ENCODE results near the gene FNDC5.

The FNDC5 gene

GRCh38 chr1:32817159-32817814 lies 53.4 kb downstream of the FNDC5 start, which contains the start of the genes S100PBP and YARS1:
S100PBP (plus strand) TSS chr1:32817653; CDS start chr1:32826100, 8,447 bp downstream.
YARS1 (minus strand) TSS chr1:32817358; CDS start chr1:32817244, 114 bp downstream.
- DNase-seq (ENCODE audit: low read depth, low spot score): peak; percentile 98
- no peak for TF ChIP-seq CTCF (IDR thresholded peaks at IDR 0.05; ENCODE audit: low read depth, low read length)
- in situ Hi-C loops (cut with HindIII; ENCODE audit: low sequenced_read_pairs): no loop called here
- H3K4me3 ChIP-seq (ENCODE audit: low read depth, low read length): peak within 1 kb of the TSS; percentile 100

GRCh38 chr1:32816676-32817158 lies 54.0 kb downstream of the FNDC5 start:
- H3K4me3 ChIP-seq (ENCODE audit: low read depth, low read length): peak overlapping the region; percentile 100
- DNase-seq (ENCODE audit: low read depth, low spot score): peak; percentile 37
- no peak for TF ChIP-seq CTCF (IDR thresholded peaks at IDR 0.05; ENCODE audit: low read depth, low read length)
- in situ Hi-C loops (cut with HindIII; ENCODE audit: low sequenced_read_pairs): no loop called here

- TF ChIP-seq CTCF (IDR thresholded peaks at IDR 0.05; ENCODE audit: low read depth, low read length): no peak
- in situ Hi-C loops (cut with HindIII; ENCODE audit: low sequenced_read_pairs): no loop called here
- H3K4me3 ChIP-seq (ENCODE audit: low read depth, low read length): no peak overlapping the region
- no peak for DNase-seq (ENCODE audit: low read depth, low spot score)
Observed at GRCh38 chr1:32813941-32814739, 56.6 kb downstream of the FNDC5 start.
